GM21529 (cell line): ENCODE results near the gene ATAD2B.

Experiments used
- ATAC-seq: cut with Tn5 transposase; IDR thresholded peaks from one replicate; pipeline ENCODE4 v1.9.1; 2021; ENCODE audit not compliant: unreplicated experiment

Gene ATAD2B

DNA sequence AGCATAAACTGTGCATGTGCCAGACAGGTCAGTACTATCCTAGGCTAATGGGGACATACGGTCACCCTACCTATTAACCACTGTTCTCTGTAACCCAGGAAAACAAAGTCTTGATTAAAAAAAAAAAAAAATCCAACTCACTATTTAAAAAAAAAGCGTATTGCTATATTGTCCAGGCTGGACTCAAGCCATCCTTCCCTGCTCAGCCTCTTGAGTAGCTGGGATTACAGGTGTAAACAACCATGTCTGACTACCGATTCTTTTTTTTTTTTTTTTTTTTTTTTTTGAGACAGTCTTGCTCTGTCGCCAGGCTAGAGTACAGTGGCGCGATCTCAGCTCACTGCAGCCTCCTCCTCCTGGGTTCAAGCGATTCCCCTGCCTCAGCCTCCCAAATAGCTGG lies 11.6 kb downstream of the ATAD2B start:
- ATAC-seq: no peak

GRCh38 chr2:23912054-23912453 lies 14.9 kb downstream of the ATAD2B start:
- no peak for ATAC-seq

DNA sequence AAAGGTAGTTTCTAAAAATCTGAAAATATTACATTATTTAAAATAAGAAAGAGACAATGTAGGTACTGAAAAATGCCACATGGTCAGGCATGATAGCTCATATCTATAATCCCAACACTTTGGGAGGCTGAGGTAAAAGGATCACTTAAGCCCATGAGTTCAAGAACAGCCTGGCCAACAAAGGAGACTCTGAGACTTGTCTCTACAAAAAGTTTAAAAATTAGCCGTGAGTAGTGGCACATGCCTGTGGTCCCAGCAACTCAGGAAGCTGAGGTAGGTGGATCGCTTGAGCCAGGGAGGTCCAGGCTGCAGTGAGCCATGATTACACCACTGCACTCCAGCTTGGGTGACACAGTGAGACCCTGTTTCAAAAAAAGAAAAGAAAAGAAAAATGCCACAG lies 21.8 kb downstream of the ATAD2B start:
- no peak for ATAC-seq

- ATAC-seq: no peak
These were observed 22.2 kb downstream of the ATAD2B start for GRCh38 chr2:23904692-23905091.

DNA sequence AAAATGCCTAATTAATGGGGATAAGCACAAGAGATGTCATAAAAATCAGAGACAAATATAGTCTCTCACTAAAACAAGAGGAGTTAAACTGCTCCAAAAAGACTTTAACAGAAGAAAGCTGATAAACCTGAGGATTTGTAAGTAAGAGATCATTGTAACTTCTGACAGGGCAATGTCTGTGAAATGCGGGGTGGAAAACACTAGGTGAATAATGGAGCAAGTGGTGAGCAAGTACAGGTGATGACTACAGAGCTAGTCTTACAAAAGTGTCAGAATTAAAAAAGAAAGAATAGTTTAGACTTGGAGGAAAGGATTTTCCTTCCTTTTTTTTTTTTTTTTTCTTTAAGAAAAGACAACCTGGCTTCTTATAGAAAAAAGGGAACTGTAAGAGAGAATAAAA lies 22.7 kb downstream of the ATAD2B start:
- no peak for ATAC-seq

- no peak for ATAC-seq
These were observed 23.9 kb downstream of the ATAD2B start for GRCh38 chr2:23903034-23903433.

DNA sequence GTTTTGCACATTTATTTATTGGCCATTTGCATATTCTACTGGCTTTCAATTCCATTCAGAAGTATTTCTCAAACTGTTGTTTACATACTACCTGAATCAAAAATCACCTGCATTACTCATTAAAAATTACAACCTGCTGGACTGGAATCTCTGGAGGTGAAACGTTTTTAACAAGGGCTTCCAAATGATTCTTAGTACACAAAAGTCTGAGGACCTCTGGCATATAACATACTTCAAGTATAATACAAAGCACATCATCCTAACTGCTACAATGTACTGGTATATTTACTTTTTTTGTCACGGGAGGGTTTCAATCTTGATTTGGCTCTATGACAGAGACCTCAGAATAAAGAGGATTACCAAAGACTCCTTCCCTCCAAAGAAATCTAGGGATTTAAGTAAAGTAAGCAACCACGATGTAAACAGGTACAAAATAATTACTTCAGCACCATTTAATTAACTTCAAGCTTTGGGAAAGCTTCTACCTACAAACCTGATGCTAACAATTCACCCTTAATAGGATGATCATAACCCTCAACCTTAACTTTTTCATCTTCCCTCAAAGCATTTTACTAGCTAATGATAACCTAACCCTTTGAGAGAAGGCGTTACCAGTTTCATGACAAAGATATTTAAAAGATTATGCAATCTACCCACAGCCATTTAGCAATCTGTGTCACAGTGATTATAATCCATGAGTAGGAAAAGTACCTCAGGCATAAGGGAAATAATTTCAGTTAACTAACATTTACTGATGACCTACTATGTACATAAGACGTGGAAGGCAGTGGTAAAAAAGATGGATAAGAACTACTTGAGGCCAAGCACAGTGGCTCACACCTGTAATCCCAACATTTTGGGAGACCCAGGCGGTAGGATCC lies 24.7 kb downstream of the ATAD2B start:
- ATAC-seq: no peak

GRCh38 chr2:23900541-23901322 lies 26.2 kb downstream of the ATAD2B start:
- ATAC-seq: no peak

DNA sequence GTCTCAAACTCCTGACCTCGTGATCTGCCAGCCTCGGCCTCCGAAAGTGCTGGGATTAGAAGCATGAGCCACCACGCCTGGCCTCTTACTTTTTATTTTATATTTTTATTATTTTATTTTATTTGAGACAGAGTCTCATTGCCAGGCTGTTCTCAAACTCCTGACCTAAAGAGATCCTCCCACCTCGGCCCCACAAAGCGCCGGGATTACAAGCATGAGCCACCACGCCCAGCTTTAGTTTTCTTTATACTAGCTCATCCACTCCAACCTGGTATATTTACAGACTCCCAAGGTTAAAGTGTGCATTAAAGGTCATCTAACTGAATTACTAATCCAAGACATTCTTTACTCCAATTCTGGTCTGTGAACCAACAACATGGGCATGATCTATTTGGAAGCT lies 26.8 kb downstream of the ATAD2B start:
- ATAC-seq: no peak

DNA sequence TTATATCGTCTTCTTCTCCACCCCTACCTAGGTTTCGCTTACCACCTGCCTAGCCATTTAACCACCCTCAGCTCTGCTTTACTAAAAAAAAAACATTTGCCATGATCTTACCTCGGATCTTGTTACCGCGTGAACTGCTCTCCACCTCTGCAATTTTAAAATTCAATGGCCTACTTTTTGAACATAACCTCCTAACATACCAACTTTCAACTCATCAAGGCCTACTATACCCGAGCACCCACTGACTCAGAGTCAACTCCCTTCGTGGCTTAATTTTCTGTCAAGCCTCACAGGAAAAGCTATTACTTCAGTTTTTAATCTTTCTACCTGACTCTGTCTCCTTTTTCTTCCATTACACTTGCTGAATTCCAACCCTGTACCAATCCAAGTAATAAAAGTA lies 55.7 kb downstream of the ATAD2B start:
- no peak for ATAC-seq

GRCh38 chr2:23867449-23867848 lies 59.5 kb downstream of the ATAD2B start:
- ATAC-seq: no peak

- no peak for ATAC-seq
These were observed 64.1 kb downstream of the ATAD2B start for GRCh38 chr2:23862716-23863426.

- no peak for ATAC-seq
These were observed 65.0 kb downstream of the ATAD2B start for GRCh38 chr2:23861952-23862351.

DNA sequence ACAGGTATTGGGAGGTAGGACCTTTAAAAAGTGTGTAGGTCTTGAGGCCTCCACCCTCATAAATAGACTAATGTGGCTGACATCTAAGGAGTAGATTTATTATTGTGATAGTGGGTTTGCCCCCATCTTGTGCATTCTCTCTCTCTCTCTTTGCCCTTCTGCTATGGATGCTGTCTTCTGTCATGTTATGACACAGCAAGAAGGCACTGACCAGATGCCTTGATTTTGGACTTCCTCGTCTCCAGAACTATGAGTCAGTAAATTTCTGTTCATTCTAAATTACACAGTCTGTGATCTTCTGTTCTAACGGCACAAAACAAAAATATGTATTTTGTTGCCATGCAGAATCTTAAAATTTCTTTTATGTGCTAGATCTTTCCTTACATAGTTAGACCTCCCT lies 66.9 kb downstream of the ATAD2B start:
- no peak for ATAC-seq

DNA sequence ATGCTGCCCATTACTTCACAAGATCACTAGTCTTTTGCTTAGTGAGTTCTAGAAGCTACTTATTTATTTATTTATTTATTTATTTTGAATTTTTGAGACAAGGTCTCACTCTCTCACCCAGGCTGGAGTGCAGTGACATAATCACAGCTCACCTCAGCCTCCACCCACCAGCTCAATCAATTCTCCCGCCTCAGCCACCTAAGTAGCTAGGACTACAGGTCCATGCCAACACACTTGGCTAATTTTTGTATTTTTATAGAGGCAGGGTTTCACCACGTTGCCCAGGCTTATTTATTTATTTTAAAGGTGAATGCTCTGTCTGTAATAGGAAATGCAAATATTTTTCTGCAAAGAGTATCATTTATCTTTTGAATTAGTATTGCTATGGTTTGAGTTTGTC lies 67.7 kb downstream of the ATAD2B start:
- ATAC-seq: no peak

DNA sequence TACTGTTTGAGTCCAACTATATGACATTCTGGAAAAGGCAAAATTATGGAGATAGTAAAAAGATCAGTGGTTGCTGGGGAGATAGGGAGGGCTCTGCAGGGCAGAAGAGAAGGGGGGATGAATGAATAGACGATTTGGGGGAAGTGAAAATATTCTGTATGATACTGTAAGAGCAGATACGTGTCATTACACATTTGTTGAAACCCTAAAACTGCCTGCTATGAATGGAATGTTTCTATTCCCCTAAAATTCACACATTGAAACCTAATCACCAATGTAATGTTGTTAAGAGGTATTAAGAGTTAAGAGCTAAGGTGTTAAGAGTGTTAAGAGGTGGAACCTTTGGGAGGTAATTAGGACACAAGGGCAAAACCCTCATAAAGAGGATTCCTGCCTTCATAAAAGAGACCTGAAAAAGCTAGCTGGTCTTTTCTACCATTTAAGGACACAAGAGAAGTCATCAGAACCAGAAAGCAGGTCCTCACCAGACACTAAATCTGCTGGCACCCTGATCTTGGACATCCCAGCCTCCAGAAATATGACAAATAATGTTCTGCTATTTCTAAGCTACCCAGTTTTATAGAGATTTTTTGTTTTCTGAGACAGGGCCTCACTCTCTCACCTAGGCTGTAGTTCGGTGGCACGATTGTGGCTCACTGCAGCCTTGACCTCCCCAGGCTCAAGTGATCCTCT lies 76.2 kb downstream of the ATAD2B start:
- ATAC-seq: peak; percentile 95

DNA sequence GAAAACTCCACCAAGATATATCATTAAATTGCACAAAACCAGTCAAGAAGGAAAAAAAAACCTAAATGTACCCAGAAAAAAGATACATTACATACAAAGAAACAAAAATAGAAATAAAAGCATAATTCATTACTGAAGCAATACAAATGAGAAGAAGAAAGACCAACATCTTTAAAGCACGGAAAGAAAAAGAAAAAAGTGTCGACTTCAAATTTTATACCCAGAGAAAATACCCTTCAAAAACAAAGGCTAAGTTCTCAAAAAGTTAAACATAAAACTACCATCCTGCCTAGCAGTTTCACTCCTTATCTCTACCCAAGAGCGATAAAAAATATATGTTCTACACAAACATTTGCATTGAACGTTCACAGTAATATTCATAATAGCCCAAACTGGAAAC lies 82.0 kb downstream of the ATAD2B start:
- ATAC-seq: no peak

GRCh38 chr2:23843051-23843976 lies 83.6 kb downstream of the ATAD2B start:
- no peak for ATAC-seq

- no peak for ATAC-seq
These were observed 86.9 kb downstream of the ATAD2B start for GRCh38 chr2:23839919-23840578.
